IMR-90 (cell line): ENCODE data around the gene TNK2. TPM values are rescaled to one million over a fixed set of nuclear protein-coding genes. Genes with fewer than 3 reads are reported as not detected.

Experiments
- ATAC-seq: fragments of 200-7000 bp; cut with Tn5 transposase; 2 replicates; pipeline ENCODE4 v1.9.1; 2020; ENCODE audit warnings: low read depth, mild to moderate bottlenecking, moderate library complexity
- BruUV-seq: library from RNA; stranded (reverse); fragments of 400-500 nt; replicated peaks from 2 replicates; lab custom pipeline; 2021; lab: Mats Ljungman, UMichigan
- CTCF ChIA-PET: fragments of 300-600 bp; formaldehyde crosslinking; extraction: SDS; loops from one replicate; lab custom pipeline; 2021; ENCODE audit warnings: antibody characterized with exemption; lab: Yijun Ruan, JAX
- POLR2A ChIA-PET: fragments of 300-600 bp; sonication (Branson Sonifier 250); formaldehyde crosslinking; loops from one replicate; lab custom pipeline; 2022; ENCODE audit warnings: antibody characterized with exemption; ENCODE audit not compliant: unreplicated experiment; lab: Charles Lee
- DNase-seq: peaks from one replicate; pipeline ENCODE4 v3.0.0; 2013
- H2AFZ ChIP-seq: replicated peaks from 2 replicates; pipeline ENCODE3; 2013; ENCODE audit warnings: low read length, mild to moderate bottlenecking; ENCODE audit not compliant: poor library complexity
- H2AK5ac ChIP-seq: 2 replicates; pipeline ENCODE4 v1.6.1; 2013; ENCODE audit warnings: low read depth, low read length, inconsistent platforms
- H2AK9ac ChIP-seq: replicated peaks from 2 replicates; pipeline ENCODE3; 2013; ENCODE audit warnings: mild to moderate bottlenecking, low read depth, low read length, moderate library complexity; ENCODE audit not compliant: poor library complexity
- H2BK120ac ChIP-seq: 2 replicates; pipeline ENCODE4 v1.6.1; 2013; ENCODE audit warnings: low read depth, low read length, inconsistent platforms
- H2BK15ac ChIP-seq: 3 replicates; pipeline ENCODE4 v1.6.1; 2013; ENCODE audit warnings: low read depth, low read length, inconsistent platforms
- H2BK20ac ChIP-seq: 2 replicates; pipeline ENCODE4 v1.6.1; 2013; ENCODE audit warnings: low read depth, mild to moderate bottlenecking, inconsistent platforms, low read length, moderate library complexity
- H2BK5ac ChIP-seq: 2 replicates; pipeline ENCODE4 v1.6.1; 2013; ENCODE audit warnings: mild to moderate bottlenecking, low read depth, low read length, inconsistent platforms; ENCODE audit not compliant: poor library complexity, severe bottlenecking
- H3K14ac ChIP-seq: replicated peaks from 2 replicates; pipeline ENCODE4 v1.6.1; 2013; ENCODE audit warnings: low read depth, low read length, inconsistent platforms
- H3K18ac ChIP-seq: 2 replicates; pipeline ENCODE4 v1.6.1; 2013; ENCODE audit warnings: low read depth, low read length, control low read depth
- H3K23ac ChIP-seq: 2 replicates; pipeline ENCODE4 v1.6.1; 2013; ENCODE audit warnings: low read depth, low read length, inconsistent platforms
- H3K27ac ChIP-seq: 2 replicates; pipeline ENCODE4 v1.5.1; 2013; ENCODE audit warnings: mild to moderate bottlenecking, control low read depth, low read length; ENCODE audit not compliant: insufficient read depth
- H3K27me3 ChIP-seq: 2 replicates; pipeline ENCODE4 v1.6.1; 2013; ENCODE audit warnings: low read length; ENCODE audit not compliant: control insufficient read depth, insufficient read depth
- H3K36me3 ChIP-seq: 2 replicates; pipeline ENCODE4 v1.6.1; 2013; ENCODE audit warnings: low read length, mixed read lengths; ENCODE audit not compliant: control insufficient read depth, insufficient read depth
- H3K4ac ChIP-seq: 2 replicates; pipeline ENCODE4 v1.6.1; 2013; ENCODE audit warnings: low read depth, low read length, inconsistent platforms
- H3K4me1 ChIP-seq: 2 replicates; pipeline ENCODE4 v1.6.1; 2013; ENCODE audit warnings: low read length, mixed read lengths; ENCODE audit not compliant: control insufficient read depth, insufficient read depth
- H3K4me2 ChIP-seq: 2 replicates; pipeline ENCODE4 v1.6.1; 2013; ENCODE audit warnings: low read depth, mild to moderate bottlenecking, control low read depth, low read length, moderate library complexity
- H3K4me3 ChIP-seq: 2 replicates; pipeline ENCODE4 v1.5.1; 2013; ENCODE audit warnings: low read depth, mild to moderate bottlenecking, control low read depth, low read length, moderate library complexity; ENCODE audit not compliant: insufficient read depth
- H3K56ac ChIP-seq: 2 replicates; pipeline ENCODE4 v1.6.1; 2013; ENCODE audit warnings: low read length, inconsistent platforms; ENCODE audit not compliant: insufficient read depth; ENCODE audit errors: extremely low read depth
- H3K79me1 ChIP-seq, 2 experiments: 2 replicates each; pipeline ENCODE4 v1.6.1; 2013; ENCODE audit warnings: low read length in 2 of 2, inconsistent platforms in 1 of 2, low read depth in 1 of 2
- H3K9ac ChIP-seq: 2 replicates; pipeline ENCODE4 v1.6.1; 2013; ENCODE audit warnings: low read depth, low read length, control low read depth
- H3K9me1 ChIP-seq: 2 replicates; pipeline ENCODE4 v1.6.1; 2013; ENCODE audit warnings: low read length, inconsistent platforms; ENCODE audit not compliant: insufficient read depth
- H3K9me3 ChIP-seq: 2 replicates; pipeline ENCODE4 v1.6.1; 2013; ENCODE audit warnings: low read length; ENCODE audit not compliant: control insufficient read depth, insufficient read depth
- H4K20me1 ChIP-seq: 2 replicates; pipeline ENCODE4 v1.6.1; 2013; ENCODE audit warnings: low read length, inconsistent platforms; ENCODE audit not compliant: insufficient read depth
- H4K5ac ChIP-seq: 2 replicates; pipeline ENCODE4 v1.6.1; 2013; ENCODE audit warnings: mild to moderate bottlenecking, low read depth, low read length, control low read depth
- H4K8ac ChIP-seq, 2 experiments: 2 replicates each; pipeline ENCODE4 v1.6.1; 2013; ENCODE audit warnings: low read depth in 2 of 2, low read length in 2 of 2, control low read depth in 1 of 2, inconsistent platforms in 1 of 2
- H4K91ac ChIP-seq: 2 replicates; pipeline ENCODE4 v1.6.1; 2013; ENCODE audit warnings: low read depth, low read length, inconsistent platforms; ENCODE audit not compliant: insufficient read depth
- CEBPB ChIP-seq: IDR thresholded peaks from 2 replicates; pipeline ENCODE4 v1.6.1; 2012; ENCODE audit warnings: low read depth, low read length, improper control_type of control experiment
- ELK1 ChIP-seq: fragments of 150-350 bp; IDR thresholded peaks from 2 replicates; pipeline ENCODE4 v1.6.1; 2016; ENCODE audit warnings: low read depth, mild to moderate bottlenecking, low read length, moderate library complexity, borderline replicate concordance
- WGBS, 2 experiments: methylation state at CpG; one replicate each; pipeline versions ENCODE4 v1.1.5 to v1.1.7; 2013; ENCODE audit warnings: missing lambda C conversion rate in 2 of 2; ENCODE audit not compliant: insufficient read length in 1 of 2; ENCODE audit errors: extremely low coverage in 2 of 2; 5-methylcytosine and 5-hydroxymethylcytosine counted together
- dilution Hi-C: fragments of 300-500 bp; cut with HindIII; formaldehyde crosslinking; loops from one replicate; pipeline ENCODE4 v1.14.3; 2018; ENCODE audit warnings: low sequenced_read_pairs; ENCODE audit not compliant: unreplicated experiment
- in situ Hi-C: fragments of 300-500 bp; cut with MboI; formaldehyde crosslinking; loops from 3 replicates; pipeline ENCODE4 v1.14.3; 2019; ENCODE audit warnings: low sequenced_read_pairs, inconsistent platforms, mixed read lengths
- intact Hi-C: fragments of 100-400 bp; cut with micrococcal nuclease; formaldehyde crosslinking; loops from 2 replicates; pipeline ENCODE4 v1.10.0; 2022
- polyA plus RNA-seq, 3 experiments: library from polyadenylated mRNA; depleted of rRNA; stranded (reverse); fragments of >200 nt; gene quantifications; 2 replicates each; pipeline ENCODE4 v1.2.3, GENCODE V29; 2012; ENCODE audit warnings: low replicate concordance in 1 of 3
- total RNA-seq: library from RNA; depleted of rRNA; stranded (reverse); fragments of >200 nt; gene quantifications from 2 replicates; pipeline ENCODE4 v1.2.3, GENCODE V29; 2012

TNK2 gene
- total and polyA plus RNA-seq, 2 of the 4 experiments (the other 2 are of a cell fraction): 2.2 to 13.8 TPM

- WGBS, 2 experiments: no CpG with 5 or more reads among the region's 7 CpGs
- TF ChIP-seq CEBPB: peak; percentile 15; the same call in 1 of the 2 replicates
- no peak for TF ChIP-seq ELK1
- in situ Hi-C loops: no loop called here
- Histone ChIP-seq H3K4me1 (0 out of 2 replicates have a peak, but pooled peaks cover 2% of the 10 kb centered on the region), H3K9me1 (peaks cover 2% of the 10 kb centered on the region; the same call in 1 of the 2 replicates), H2BK15ac (no peak overlapping the region), H3K14ac (no peak overlapping the region), H4K5ac (no peak overlapping the region), H3K9ac (no peak overlapping the region), H3K27me3 (peaks cover 10% of the 10 kb centered on the region), H3K9me3 (no peaks in the 10 kb centered on the region), H3K18ac (no peak overlapping the region), H2BK5ac (no peak overlapping the region), H3K56ac (no peak overlapping the region), H2AFZ (no peak overlapping the region), H3K4me2 (no peak overlapping the region), H2AK5ac (no peak overlapping the region), H4K91ac (no peak overlapping the region), H3K79me1 (no peaks in the 10 kb centered on the region), H3K4ac (no peak overlapping the region), H3K27ac (no peak overlapping the region), H4K20me1 (no peaks in the 10 kb centered on the region), H2BK120ac (no peak overlapping the region), H3K23ac (no peak overlapping the region), H2BK20ac (no peak overlapping the region), H3K4me3 (no peak overlapping the region), H2AK9ac (no peak overlapping the region), H4K8ac (no peak overlapping the region), H3K36me3 (no peaks in the 10 kb centered on the region)
- intact Hi-C loops: no loop called here
- DNase-seq: no peak
- ChIA-PET CTCF (interaction anchor here (0.6 kb wide), 1 partner anchor 49 kb away, joined by 8 read pairs; no protein-coding TSS in a partner anchor), POLR2A (no interaction called here)
- dilution Hi-C loops: no loop called here
- ATAC-seq: no peak
- BruUV-seq: no TSS peak
Observed at GRCh38 chr3:195844671-195845218, 63.6 kb downstream of the TNK2 start.
